Stimulated activated CD8-positive, alpha-beta memory T cell treated with anti-CD3 and anti-CD28 coated beads, Interleukin-15, amount 100 ng/mL, for 24 hours (primary cell): ENCODE data around the gene DCAF6.

Experiments
- DNase-seq: peaks from one replicate; pipeline ENCODE4 v3.0.0-alpha.2; 2020; ENCODE audit warnings: low read depth

DCAF6 gene

DNA sequence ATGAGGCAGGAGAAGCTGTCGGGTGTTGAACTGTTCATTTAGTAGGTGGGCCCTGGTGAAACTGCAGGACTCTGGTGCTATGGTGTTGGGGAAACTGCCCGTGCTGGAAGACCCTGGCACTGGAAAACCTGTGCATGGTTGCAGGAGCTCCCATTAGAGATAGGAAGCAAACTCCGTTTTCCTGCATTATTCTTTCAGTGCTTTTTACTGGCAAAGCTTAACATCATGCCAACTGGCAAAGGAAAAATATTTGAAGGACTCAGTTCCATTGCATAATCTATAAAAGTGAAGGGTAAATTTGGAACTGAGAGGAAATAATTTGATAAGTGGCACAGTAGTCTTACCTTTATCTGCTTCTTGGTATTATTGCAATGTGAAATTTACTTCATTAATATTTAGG lies 32.1 kb downstream of the DCAF6 start:
- DNase-seq, result no peak

DNA sequence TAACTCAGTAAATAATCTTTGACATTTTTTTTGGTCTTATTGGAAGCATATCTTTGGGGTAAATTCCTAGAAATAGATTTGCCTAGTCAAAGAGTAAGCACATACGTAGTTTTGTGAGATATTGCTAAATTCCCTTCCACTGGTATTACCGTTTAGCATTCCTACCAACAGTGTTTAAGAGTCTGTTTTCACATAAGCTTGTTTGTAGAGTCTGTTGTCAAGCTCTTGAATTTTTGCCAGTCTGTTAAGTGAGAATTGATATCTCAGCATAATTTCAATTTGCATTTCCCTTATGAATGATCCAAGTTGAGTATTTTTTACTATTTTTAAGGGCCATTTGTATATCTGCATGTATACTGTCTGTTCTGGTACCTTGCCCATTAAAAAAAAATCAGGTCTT lies 37.3 kb downstream of the DCAF6 start:
- no peak for DNase-seq

DNA sequence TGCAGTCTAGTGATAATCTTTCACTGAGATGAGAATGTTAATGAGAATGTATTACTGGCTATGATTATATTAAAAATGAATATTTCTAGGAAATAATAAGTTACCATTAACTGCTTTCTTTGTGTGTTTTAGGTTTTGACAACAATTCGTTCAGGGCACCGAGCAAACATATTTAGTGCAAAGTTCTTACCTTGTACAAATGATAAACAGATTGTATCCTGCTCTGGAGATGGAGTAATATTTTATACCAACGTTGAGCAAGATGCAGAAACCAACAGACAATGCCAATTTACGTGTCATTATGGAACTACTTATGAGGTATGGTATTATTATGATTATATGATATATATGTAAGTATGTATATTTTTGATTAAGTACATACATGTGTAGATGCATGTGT lies 38.2 kb downstream of the DCAF6 start:
- no peak for DNase-seq

DNA sequence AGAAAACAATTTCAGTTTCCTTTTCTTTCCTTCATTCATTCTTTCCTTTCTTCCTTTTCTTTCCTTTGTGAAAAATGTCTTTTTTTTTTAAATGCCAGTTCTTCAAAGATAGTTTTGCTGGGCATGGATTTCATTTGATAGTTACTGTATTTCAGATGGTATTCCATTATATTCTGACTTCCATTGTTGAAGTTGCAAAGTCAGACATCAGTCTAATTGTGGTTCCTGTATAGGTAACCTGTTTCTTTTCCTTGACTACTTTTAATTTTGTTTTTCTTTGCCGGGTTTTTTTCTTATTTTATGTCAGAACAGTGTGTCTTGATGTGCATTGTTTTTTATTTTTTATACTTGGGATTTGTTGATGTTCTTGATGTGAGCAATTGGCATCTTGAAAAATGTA lies 40.8 kb downstream of the DCAF6 start:
- no peak for DNase-seq

DNA sequence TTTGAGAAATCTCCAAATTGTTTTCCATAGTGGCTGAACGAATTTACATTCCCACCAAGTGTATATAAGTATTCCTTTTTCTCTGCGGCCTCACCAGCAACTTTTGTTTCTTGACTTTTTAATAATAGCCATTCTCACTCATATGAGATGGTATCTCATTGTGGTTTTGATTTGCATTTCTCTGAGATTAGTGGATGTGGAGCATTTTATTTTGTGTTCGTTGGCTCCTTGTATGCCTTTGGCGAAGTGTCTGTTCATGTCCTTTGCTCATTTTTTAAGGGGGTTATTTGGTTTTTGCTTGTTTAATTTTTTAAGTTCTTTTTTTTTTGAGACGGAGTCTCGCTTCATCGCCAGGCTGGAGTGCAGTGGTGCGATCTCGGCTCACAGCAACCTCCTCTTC lies 45.5 kb downstream of the DCAF6 start:
- no peak for DNase-seq

DNA sequence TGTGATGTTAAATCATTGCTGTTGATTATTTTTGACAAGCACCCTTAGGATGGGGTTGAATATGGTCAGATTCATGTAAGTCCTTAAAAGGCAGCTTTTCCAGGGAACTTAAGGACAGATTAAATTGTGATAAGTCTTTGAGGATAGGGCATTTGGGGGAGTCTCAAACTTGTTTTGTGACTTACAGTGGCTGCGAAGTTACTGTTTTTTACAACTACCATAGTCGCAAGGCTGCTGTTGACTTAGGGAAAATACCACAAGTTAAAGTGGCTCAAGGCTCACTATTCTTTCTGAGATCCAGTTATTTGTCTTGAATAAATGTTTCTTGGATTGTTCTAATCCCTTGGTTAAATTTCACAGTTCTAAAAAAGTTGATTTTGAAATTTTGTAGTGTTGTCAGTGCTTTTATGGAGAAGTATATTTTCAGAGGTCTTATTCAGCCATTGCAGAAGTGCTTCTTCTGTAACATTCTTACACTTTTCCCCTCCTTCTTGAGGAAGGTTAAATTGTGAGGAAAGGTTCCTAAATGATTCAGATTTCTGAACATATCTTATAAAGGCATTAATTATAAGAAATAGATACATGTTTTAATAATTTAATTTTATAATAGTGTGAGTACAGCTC lies 47.4 kb downstream of the DCAF6 start:
- no peak for DNase-seq

DNA sequence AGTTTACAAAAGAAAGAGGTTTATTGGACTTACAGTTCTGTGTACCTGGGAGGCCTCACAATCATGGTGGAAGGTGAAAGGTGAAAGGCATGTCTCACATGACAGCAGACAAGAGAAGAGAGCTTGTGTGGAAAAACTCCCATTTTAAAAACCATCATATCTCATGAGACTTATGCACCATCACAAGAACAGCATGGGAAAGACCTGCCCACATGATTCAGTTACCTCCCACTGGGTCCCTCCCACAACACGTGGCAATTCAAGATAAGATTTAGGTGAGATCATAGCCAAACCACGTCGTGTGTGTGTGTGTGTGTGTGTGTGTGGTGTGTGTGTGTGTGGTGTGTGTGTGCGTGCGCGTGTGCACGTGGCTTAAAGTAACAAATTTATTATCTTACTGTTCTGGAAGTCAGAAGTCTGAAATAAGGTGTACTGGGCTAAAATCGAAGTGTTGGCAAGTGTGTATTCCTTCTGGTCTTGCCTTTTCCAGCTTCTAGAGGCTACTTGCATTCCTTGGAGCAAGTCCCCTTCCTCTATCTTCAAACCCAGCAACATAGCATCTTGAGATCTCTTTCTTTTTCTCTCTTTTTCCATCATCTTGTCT lies 48.5 kb downstream of the DCAF6 start:
- no peak for DNase-seq

DNA sequence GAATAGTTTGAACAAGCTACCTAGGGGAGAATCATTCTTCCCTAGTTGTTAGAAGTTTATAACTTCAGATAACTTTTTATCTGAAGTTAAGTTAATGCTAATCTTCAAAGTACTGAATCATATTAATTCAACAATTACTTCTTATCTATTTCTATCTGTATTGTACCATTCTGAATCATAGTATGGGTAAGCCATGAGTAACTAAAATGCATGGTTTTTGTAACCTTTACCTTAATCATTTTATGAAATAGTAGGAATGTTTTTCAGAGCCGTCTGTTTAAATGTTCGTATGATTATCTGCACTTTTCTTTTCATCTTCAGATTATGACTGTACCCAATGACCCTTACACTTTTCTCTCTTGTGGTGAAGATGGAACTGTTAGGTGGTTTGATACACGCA lies 50.7 kb downstream of the DCAF6 start:
- DNase-seq, result no peak

DNA sequence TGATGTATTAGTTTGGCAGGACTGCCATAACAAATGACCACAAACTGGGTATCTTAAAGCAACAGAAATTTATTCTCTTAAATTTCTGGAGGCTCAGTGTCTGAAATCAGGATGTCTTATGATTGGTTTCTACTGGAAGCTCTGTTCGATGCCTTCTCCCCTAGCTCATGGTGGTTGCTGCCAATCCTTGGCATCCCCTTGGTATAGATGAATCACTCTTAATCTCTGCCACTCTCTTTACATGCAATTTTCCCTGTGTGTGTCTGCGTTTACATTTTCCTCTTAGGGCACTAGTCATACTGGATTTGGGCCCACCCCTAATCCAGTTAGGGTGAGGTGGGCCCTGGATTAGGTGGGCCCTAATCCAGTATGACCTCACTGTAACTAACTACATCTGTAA lies 55.1 kb downstream of the DCAF6 start:
- no peak for DNase-seq

DNA sequence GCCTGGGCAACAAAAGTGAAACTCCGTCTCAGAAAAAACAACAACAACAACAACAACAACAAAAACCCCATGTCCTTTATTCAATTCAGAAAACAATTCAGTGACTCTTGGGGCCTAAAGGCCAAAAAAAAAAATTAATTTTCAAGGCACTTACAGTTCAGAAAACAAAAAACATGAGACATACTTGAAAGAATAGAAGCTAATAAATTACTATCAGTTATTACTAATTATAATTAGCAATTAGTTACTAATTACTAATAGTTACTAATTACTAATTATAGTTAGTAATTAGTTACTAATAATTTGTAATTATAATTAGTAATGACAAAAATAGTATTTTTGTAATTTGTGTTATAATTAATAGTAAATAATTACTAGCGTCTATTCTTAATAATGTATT lies 57.2 kb downstream of the DCAF6 start:
- no peak for DNase-seq

DNA sequence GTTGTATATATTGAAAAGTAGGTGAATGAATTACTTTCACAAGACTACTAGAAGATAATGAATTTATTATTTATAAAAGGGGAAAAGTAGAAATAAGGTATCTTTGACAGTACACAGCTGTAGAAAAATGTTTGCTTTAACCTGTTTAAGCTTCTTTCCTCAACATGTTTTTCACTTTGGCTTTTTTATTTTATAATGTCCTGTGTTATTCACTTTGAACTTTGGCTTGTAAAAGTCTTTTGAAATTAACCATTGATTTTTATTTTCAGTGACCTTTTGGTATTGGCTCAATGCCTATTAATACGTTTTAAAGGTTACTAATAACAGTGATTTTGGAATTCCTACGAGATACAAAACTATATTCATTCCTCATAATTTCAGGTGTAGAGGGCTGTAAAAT lies 58.1 kb downstream of the DCAF6 start:
- no peak for DNase-seq

DNA sequence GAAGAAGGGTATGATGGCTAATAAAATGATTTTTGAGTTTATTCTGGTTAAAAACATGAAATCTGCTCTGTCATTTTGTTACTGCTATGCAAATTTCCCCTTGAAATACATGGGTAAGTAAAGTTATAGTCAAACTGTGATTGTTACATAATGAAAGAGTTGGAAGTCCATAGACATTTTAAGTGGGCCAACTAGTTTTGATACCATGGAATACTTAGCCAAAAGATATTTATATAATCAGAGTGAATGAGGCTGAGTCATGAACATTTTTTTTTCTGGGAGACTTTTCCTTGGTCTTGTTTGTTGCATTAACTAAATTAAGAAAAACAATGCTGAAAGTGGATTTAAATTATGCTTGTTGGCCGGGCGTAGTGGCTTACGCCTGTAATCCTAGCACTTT lies 58.6 kb downstream of the DCAF6 start:
- DNase-seq, result no peak

DNA sequence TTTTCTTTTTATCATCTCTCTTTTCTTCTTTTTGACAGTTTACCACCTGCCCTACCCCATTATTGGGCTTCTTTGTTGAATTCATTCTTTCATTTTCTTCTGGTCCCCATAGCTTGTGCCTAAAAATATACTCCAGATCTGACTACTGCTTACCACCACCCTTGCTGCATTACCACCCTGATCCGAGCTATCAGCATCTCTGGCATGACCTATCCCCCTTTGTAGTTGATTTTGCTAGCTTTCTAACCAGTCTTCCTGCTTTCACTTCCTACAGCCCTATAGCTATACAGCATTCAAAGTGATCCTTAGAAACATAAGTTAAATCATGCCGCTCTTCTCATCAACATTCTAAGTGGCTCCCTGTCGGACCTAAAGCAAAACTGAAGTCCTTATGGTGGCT lies 59.8 kb downstream of the DCAF6 start:
- DNase-seq, result no peak

DNA sequence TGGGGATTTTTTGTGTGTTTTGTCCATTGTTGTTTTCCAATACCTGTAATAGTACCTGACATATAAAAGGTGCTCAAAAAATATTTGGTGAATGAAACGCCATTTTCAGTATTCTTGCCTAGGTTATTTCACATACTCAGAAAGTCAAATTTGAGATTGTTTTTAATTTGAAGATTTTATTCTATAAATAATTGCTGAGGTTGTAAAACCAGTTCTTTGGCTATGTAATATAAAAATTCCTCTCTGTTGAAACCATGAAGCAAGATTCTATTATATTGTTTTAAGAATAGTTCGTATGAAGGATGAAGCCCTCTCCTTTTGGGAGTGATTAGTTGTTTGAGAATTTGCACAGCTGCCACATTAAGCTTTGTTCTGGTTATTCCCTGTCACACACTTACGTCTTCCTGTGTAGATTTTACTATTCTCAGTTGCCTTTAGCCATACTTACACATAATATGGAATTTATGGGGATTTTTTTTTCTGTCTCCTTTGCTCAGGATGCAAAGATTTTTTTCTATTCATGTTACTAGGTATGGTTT lies 60.6 kb downstream of the DCAF6 start:
- no peak for DNase-seq

DNA sequence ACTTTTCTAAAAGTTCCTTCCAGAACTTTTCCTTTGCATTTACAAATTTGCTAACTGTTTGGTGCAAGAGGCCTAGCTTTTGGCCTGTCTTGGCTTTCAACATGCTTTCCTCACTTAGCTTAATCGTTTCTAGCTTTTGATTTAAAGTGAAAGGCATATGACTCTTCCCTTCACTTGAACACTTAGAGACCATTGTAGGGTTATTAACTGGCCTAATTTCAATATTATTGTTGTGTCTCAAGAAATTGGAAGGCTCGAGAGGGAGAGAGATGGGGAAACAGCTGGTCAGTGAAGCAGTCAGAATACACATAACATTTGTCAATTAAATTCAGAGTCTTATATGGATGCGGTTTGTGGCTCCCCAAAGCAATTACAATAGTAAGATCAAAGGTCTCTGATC lies 63.4 kb downstream of the DCAF6 start:
- DNase-seq, result no peak

DNA sequence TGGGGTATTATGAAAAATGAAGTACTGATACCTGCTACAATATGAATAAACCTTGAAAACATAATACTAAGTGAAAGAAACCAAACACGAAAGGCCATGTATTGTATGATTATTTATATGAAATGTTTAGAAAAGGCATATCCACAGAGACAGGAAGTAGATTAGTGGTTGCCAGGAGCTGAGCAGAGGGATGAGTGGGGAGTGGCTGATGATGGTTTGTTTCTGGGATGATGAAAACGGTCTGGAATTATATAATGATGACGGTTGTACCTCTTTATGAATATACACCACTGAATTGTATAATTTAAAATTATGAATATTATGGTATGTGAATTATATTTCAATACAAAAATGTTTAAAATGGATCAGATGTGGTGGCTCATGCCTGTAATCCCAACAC lies 64.2 kb downstream of the DCAF6 start:
- no peak for DNase-seq

DNA sequence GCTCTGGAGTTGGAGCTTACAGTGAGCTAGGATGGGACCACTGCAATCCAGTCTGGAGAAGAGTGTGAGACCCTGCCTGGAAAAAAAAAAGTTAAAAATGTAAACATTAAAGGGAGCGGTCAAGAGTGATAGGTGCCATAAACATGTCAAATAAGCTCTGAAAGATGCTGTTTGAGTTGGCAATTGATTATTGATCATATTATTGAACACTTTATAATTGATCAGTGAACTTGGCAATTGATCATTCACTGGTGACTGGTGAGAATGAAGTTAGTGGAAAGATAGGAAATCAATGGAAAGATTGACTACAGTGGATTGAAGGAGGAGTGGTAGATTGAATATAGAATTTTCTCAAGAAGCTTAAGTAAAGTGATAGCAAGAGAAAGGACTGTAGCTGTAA lies 64.7 kb downstream of the DCAF6 start:
- no peak for DNase-seq

DNA sequence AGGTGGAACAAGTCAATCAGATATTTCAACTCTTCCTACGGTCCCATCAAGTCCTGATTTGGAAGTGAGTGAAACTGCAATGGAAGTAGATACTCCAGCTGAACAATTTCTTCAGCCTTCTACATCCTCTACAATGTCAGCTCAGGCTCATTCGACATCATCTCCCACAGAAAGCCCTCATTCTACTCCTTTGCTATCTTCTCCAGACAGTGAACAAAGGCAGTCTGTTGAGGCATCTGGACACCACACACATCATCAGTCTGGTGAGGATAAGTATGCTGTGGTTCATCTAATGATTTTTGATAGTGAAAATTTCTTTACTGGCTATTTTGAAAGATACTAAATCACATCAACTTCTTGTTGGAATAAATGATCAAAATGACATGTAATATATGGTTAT lies 68.0 kb downstream of the DCAF6 start:
- DNase-seq, result no peak

DNA sequence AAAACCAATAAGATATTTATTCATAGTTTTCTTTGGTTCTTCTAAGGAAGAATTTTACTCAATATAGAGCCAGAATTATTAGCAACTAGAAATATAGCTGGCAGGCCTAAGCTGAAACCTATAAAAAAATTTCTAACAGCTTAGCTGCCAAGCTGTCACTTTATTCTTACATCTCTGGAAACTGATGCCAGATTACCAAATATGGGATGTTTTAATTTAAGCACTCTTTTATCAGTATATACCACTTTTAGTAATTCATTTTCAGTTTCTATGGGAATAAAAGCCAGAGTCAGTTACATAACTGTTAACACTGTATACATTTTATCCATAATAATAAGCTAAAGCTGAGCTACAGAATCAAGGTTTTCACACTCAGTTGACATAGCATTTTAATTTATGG lies 69.0 kb downstream of the DCAF6 start:
- no peak for DNase-seq

DNA sequence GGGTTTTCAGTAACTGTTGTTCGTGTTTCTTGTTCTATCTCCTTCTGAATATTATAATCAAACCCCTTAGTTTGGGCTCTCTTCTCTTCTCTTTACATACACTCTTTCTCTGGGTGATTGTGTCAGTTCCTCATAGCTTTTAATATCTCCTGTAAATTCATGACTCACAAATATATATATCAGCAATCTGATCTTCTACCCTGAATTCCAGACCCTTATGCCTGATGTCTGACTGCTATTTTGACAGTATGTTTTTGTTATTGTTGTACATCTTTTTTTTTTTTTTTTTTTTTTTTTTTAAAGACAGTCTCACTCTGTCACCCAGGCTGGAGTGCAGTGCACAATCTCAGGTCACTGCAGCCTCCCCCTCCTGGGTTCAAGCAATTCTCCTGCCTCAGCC lies 71.2 kb downstream of the DCAF6 start:
- DNase-seq, result no peak

DNA sequence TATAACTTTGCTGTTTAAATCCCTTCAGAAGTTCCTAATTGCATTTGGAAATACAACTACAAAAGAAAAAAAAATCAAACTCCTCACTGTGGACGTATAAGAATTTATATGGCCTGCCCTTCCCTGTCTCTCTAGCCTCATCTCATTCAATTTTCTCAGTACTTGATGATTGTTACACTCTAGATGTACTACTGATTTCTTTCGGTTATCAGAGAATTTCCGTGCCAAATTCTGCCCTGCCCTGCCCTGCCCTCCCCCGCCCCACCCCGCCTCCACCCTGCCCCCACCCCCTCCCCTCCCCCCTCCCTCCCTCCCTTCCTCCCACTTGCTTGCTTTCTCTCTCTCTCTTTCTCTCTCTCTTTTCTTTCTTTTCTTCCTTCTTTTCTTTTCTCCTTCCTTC lies 72.1 kb downstream of the DCAF6 start:
- DNase-seq, result no peak

DNA sequence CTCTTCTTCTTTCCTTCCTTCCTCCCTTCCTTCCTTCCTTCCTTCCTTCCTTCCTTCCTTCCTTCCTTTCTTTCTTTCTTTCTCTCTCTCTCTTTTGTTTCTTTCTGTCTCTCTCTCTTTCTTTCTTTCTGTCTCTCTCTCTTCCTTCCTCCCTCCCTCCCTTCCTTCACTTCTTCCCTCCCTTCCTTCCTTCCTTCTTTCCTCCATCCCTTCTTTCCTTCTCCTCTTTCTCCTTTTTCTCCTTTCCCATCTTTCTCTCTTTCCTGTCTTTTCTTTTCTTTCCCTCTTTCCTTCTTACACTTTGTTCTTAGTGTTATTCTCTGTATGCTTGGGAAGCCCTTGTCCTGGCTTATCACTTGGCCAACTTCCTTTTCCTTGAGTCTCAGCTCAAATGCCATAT lies 72.8 kb downstream of the DCAF6 start:
- no peak for DNase-seq

DNA sequence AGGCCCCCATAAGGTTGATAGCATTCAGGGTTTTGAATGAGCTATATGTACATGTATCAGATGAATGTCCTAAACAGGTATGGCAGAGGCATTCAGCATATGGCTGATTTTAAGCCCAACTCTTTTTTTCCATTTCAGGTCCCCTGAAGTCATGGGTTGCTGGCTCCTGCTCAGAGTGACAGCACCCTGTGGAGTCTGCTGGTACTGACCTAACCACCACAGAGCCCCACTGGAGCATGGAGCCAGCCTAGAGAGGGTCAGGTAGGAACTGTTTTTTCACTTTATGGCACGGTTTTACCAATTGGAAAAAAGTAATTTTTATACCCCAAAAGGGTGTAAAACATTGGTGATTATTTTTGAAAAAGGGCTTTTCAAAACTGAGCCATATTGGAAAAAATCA lies 82.9 kb downstream of the DCAF6 start:
- no peak for DNase-seq

DNA sequence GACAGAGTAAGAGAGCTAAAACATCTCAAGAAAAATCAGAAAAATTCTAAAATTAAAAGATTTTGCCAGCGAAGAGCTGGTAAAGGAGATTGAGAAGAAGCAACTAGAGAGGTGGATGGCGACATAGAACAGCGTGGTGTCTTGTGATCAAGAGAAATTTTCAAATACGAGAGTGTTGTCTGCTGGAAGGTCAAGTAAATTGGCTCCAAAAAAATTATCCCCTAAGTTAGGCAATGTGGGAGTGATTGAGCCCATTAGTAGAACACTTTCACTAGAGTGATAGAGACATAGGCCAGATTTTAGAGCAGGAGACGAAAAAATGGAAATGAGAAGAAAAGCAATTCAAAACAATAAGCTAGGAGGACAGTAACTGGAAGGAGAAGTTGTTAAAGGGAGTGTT lies 94.7 kb downstream of the DCAF6 start:
- no peak for DNase-seq
